HG03196 (cell line): Measurements from ENCODE around the gene STAG1.
"Not testable (repeated sequence)": the region's sequence is repeated elsewhere in the genome, so short reads cannot be mapped to it uniquely, and the experiment has no call there.

Experiments
- ATAC-seq: cut with Tn5 transposase; IDR thresholded peaks from one replicate; pipeline ENCODE4 v1.9.1; 2021; ENCODE audit not compliant: unreplicated experiment

The STAG1 gene

GRCh38 chr3:136334726-136335125, 417.5 kb downstream of the STAG1 start:
- not testable (repeated sequence) for ATAC-seq

- ATAC-seq, result no peak
Observed at GRCh38 chr3:136334209-136334608, 418.0 kb downstream of the STAG1 start.

GRCh38 chr3:136332776-136333175, 419.4 kb downstream of the STAG1 start:
- no peak for ATAC-seq

- no peak for ATAC-seq
Observed at GRCh38 chr3:136332302-136332701, 419.9 kb downstream of the STAG1 start.

GRCh38 chr3:136330900-136331299, 421.3 kb downstream of the STAG1 start:
- no peak for ATAC-seq

- ATAC-seq, result no peak
Observed at GRCh38 chr3:136329593-136329992, 422.6 kb downstream of the STAG1 start.

GRCh38 chr3:136327671-136328070, 424.5 kb downstream of the STAG1 start:
- ATAC-seq, result no peak

- ATAC-seq, result no peak
Observed at GRCh38 chr3:136326316-136326715, 425.9 kb downstream of the STAG1 start.

- no peak for ATAC-seq
Observed at GRCh38 chr3:136311968-136312367, 440.2 kb downstream of the STAG1 start.

- ATAC-seq, result no peak
Observed at GRCh38 chr3:136311261-136311660, 440.9 kb downstream of the STAG1 start.

- ATAC-seq, result no peak
Observed at GRCh38 chr3:136305879-136306278, 446.3 kb downstream of the STAG1 start.

- no peak for ATAC-seq
Observed at GRCh38 chr3:136300444-136300843, 451.7 kb downstream of the STAG1 start.

GRCh38 chr3:136297826-136298225, 454.4 kb downstream of the STAG1 start:
- ATAC-seq, result no peak

GRCh38 chr3:136296960-136297359, 455.2 kb downstream of the STAG1 start:
- no peak for ATAC-seq

- no peak for ATAC-seq
Observed at GRCh38 chr3:136294176-136294575, 458.0 kb downstream of the STAG1 start.

- ATAC-seq, result no peak
Observed at GRCh38 chr3:136293279-136293678, 458.9 kb downstream of the STAG1 start.

- ATAC-seq, result no peak
Observed at GRCh38 chr3:136292500-136292899, 459.7 kb downstream of the STAG1 start.

- no peak for ATAC-seq
Observed at GRCh38 chr3:136291302-136291701, 460.9 kb downstream of the STAG1 start.
